IPS-15b (cell line): ENCODE results near the gene XNDC1N.
"Not testable (repeated sequence)": the region's sequence is repeated elsewhere in the genome, so short reads cannot be mapped to it uniquely, and the experiment has no call there.

Experiments used
- H3K27me3 ChIP-seq: one replicate; pipeline ENCODE4 v1.6.1; 2013; ENCODE audit warnings: low read length; ENCODE audit not compliant: control insufficient read depth, insufficient read depth
- H3K36me3 ChIP-seq: one replicate; pipeline ENCODE4 v1.6.1; 2013; ENCODE audit warnings: low read length; ENCODE audit not compliant: control insufficient read depth, insufficient read depth
- H3K4me1 ChIP-seq: one replicate; pipeline ENCODE4 v1.6.1; 2013; ENCODE audit warnings: mild to moderate bottlenecking, low read length; ENCODE audit not compliant: control insufficient read depth, insufficient read depth
- H3K4me3 ChIP-seq: one replicate; pipeline ENCODE4 v1.5.1; 2013; ENCODE audit warnings: low read depth, low read length
- H3K9ac ChIP-seq: one replicate; pipeline ENCODE4 v1.6.1; 2013; ENCODE audit warnings: low read depth, mild to moderate bottlenecking, low read length
- H3K9me3 ChIP-seq: one replicate; pipeline ENCODE4 v1.6.1; 2013; ENCODE audit warnings: mild to moderate bottlenecking, low read length; ENCODE audit not compliant: control insufficient read depth, insufficient read depth

Gene XNDC1N

DNA sequence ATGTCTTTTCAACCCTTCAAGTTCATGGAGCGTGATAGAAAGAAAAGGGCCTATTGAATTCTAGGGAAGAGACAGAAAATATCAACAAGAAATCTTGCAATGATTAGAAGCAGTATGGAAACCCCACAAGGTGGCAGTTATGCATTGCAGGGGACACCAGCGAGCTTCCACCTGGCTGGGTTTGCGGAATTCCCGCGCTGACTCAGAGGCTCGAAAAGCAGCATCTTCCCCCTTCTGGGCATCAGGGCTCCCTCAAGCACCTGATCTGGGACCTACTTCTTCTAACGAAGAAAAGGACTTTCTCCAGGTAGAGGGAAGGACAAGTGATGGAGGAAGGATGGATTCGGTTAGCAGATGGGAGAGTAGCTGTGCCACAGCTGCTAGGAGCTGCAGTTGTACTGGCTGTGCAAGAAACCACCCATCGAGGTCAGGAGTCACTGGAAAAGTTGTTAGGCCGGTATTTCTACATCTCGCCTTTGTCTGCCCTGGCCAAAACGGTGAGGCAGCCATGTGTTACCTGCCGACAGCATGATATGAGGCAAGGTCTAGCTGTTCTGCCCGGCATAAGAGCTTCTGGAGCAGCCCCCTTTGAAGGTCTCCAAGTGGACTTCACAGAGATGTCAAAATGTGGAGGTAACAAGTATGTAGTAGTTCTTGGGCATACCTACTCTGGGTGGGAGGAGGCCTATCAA, 39.1 kb downstream of the XNDC1N start:
- H3K4me3 ChIP-seq, H3K27me3 ChIP-seq, H3K9ac ChIP-seq, H3K9me3 ChIP-seq, H3K4me1 ChIP-seq, H3K36me3 ChIP-seq: not testable (repeated sequence)

DNA sequence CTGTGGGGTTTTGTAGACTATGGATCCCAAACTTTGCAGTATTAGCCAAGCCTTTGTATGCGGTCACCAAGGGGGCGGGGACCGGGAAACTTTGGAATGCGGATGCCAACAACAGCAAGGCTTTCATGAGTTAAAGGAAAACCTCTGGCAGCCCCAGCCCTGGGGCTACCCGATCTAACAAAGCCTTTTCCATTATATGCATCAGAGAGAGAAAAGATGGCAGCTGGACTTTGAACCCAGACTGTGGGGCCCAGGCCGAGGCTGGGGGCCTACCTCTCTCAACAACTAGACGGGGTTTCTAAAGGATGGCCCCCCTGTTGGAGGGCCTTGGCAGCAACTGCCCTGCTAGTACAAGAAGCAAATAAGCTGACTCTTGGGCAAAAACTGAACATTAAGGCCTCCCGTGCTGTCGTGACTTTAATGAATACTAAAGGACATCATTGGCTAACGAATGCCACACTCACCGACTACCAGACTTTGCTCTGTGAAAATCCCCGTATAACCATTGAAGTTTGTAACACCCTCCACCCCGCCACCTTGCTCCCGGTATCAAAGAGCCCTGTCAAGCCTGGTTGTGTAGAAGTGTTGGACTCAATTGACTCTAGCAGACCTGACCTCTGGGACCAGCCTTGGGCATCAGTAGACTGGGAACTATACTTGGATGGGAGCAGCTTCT, 39.9 kb downstream of the XNDC1N start:
- H3K4me1 ChIP-seq, H3K4me3 ChIP-seq, H3K9me3 ChIP-seq, H3K9ac ChIP-seq, H3K36me3 ChIP-seq, H3K27me3 ChIP-seq: not testable (repeated sequence)

GRCh38 chr11:71885806-71886205, 42.6 kb downstream of the XNDC1N start:
- H3K4me1 ChIP-seq, H3K4me3 ChIP-seq, H3K9ac ChIP-seq, H3K36me3 ChIP-seq, H3K27me3 ChIP-seq, H3K9me3 ChIP-seq: not testable (repeated sequence)
